D721Med (cell line): Measurements from ENCODE around the gene ZSCAN4.

Source experiments
- DNase-seq: peaks from one replicate; pipeline ENCODE4 v3.0.0; 2011; ENCODE audit warnings: low spot score; ENCODE audit not compliant: insufficient read length
- FAIRE-seq: peaks from 2 replicates; lab custom pipeline; 2011; peaks lifted over from hg19 to GRCh38; lab: Jason Lieb, UNC
- TF ChIP-seq, protein P1 (sequence below): IDR thresholded peaks from 2 replicates; pipeline ENCODE4 v1.5.1; 2012; ENCODE audit warnings: mild to moderate bottlenecking, control low read depth; ENCODE audit not compliant: insufficient read depth; ENCODE audit errors: missing control alignments

The ZSCAN4 gene

DNA sequence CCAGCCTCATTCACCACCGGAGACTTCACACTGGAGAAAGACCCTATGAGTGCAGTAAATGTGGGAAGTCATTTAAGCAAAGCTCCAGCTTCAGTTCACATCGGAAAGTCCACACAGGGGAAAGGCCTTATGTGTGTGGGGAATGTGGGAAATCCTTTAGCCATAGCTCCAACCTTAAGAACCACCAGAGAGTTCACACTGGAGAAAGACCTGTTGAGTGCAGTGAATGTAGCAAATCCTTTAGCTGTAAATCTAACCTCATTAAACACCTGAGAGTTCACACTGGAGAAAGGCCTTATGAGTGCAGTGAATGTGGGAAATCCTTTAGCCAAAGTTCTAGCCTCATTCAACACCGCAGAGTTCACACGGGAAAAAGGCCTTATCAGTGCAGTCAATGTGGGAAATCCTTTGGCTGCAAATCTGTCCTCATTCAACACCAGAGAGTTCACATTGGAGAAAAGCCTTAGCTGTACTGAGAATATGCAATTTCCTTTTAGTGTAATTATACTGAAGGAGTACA lies 27.0 kb upstream of the ZSCAN4 start:
- FAIRE-seq = no peak

DNA sequence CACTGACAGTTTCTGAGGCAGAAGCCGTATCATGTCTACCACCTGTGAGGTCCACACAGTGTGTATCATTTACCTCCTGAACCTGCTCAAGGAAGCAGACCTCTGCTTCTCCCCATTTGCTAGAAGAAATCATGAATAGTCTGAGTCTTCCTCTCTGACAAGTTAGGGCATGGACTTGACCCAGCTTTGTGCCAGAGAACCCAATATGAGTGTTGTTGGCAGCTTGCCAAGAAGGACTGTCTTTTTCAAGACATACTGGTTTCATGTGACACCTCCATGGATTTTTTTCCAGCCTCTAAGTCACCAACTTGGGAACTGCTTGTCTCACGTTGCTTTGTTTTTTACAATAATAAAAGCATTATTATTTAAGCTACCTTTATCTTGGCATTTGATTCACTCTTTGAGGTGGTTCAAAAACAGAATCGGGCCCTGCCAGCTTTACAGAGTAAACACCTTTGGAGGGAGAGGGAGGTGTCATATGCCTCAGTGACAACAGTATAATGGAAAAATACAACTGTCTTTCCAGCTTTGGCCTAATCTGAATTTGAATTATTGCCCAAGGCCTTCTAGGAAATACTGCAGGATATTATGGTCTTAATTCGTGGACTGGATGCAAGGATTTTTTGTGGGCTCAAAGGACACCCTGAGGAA lies 26.2 kb upstream of the ZSCAN4 start:
- no peak for DNase-seq
- FAIRE-seq = no peak
- TF ChIP-seq, protein P1, sequence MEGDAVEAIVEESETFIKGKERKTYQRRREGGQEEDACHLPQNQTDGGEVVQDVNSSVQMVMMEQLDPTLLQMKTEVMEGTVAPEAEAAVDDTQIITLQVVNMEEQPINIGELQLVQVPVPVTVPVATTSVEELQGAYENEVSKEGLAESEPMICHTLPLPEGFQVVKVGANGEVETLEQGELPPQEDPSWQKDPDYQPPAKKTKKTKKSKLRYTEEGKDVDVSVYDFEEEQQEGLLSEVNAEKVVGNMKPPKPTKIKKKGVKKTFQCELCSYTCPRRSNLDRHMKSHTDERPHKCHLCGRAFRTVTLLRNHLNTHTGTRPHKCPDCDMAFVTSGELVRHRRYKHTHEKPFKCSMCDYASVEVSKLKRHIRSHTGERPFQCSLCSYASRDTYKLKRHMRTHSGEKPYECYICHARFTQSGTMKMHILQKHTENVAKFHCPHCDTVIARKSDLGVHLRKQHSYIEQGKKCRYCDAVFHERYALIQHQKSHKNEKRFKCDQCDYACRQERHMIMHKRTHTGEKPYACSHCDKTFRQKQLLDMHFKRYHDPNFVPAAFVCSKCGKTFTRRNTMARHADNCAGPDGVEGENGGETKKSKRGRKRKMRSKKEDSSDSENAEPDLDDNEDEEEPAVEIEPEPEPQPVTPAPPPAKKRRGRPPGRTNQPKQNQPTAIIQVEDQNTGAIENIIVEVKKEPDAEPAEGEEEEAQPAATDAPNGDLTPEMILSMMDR = no peak

More for the DNA sequence above, 27.0 kb upstream of the ZSCAN4 start:
- DNase-seq = no peak
- TF ChIP-seq, protein P1 = no peak

DNA sequence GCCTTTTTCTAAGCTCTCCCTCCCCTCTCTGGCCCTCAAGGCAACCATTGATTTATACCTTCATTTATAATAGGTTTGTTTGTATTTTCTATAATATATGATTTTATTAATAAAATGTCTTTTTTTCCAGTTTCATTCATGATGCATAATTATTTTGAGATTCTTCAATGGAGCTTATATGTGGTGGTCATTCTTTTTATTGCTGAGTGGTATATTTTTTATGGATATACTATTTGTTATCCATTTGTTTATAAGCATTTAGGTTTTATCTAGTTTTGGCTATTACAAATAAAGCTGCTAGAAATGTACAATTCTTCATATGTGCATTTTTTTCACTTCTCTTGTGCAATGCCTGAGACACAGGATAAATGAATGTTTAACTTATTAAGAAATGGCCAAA lies 25.0 kb upstream of the ZSCAN4 start:
- TF ChIP-seq, protein P1 = no peak
- FAIRE-seq (no peak), DNase-seq (no peak)

DNA sequence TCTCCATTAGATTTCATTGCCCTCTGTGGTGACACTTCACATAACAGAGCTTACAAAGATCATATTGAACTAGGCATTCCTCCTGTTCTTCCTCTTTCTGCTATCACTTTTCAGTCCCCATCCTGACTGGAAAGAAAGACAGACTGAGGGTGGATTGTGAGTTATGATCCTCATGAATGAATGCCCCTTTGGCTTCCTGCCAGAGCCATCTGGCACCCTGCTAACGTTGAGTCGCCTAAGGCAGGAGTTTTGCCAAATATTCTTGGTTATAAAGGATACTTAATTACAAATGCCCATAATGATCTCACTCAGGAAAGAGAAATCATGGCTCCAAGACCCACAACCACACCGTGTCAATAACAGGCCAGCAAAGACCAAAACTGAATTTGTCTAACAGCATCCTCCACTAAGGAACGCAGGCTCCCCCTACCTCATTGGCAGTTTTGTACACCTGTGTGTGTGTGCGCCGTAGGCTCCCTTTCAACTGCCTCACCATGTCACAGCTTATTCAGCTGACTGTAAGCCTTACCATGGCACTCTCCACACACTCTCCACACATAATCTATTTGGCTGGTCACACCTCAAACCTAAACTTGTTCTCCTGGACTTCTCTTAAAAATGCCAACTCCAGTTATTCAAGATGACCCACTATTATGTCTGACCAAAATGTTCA lies 20.3 kb upstream of the ZSCAN4 start:
- no peak for FAIRE-seq
- TF ChIP-seq, protein P1 = no peak
- no peak for DNase-seq

DNA sequence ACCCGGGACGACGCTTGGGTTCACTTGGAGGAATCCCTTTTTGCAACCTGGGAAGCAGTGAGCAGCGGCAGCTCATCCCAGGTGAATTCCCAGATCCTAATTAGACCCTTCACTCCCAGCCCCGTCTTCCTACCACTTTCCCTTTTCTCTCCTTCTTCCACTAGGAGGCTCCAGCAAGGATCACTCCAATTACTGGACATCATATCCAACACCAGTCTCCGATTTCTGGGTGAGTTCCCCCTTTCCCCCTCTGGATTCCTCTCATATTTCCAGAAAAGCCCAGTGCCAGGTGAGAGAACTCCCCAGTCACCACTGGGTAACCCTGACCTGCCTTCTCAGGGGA lies 17.1 kb upstream of the ZSCAN4 start:
- FAIRE-seq = no peak
- DNase-seq = no peak
- TF ChIP-seq, protein P1 = peak; percentile 10

DNA sequence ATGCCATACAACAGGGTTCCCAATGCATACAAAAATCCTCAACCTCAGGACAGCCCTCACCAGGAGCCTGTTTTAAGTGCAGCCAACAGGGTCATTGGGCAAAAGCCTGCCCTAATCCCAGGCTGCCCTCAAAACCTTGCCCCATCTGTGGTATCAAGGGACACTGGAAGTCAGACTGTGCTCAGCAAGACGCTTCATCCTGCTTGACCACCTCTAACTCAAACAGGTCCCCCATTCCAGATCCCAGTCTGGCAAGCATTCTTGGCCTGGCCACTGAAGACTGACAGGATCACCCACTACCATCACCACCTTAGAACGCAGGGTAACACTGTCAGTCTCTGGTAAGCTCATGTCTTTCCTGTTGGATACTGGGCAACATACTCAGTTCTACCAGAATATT lies 15.0 kb upstream of the ZSCAN4 start:
- FAIRE-seq (no peak), DNase-seq (no peak)
- TF ChIP-seq, protein P1 = no peak

DNA sequence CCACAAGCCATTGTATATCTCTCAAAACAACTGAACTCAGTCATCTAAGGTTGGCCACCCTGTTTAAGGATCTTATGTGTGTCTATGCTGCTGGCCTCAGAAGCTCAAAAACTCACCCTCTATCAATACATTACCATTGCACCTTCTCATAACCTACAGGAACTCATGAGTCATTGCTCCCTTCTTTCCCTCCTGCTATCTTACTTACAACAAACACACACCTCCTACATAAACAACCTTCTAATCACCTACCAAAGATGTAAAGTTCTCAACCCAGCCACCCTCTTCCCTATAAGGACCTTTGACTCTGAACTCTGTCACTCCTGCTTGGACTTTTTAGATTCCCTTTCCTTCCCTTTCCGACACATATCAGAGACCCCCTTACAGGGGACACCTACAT lies 13.3 kb upstream of the ZSCAN4 start:
- TF ChIP-seq, protein P1 = no peak
- FAIRE-seq = no peak

More for the DNA sequence above, 13.3 kb upstream of the ZSCAN4 start:
- no peak for DNase-seq
